CD4-positive, CD25-positive, alpha-beta regulatory T cell (primary cell): ENCODE data around the gene CLCNKB. TPM values are rescaled to one million over a fixed set of nuclear protein-coding genes. Genes with fewer than 3 reads are reported as not detected.
"Not testable (repeated sequence)": the region's sequence is repeated elsewhere in the genome, so short reads cannot be mapped to it uniquely, and the experiment has no call there.

ENCODE experiments used
- ATAC-seq, 2 donors: fragments of 150-1000 bp; cut with Tn5 transposase; one replicate each; pipeline ENCODE4 v1.10.0; 2021; ENCODE audit warnings: low read depth in 2 of 2, moderate number of reproducible peaks in 2 of 2, moderate library complexity in 1 of 2
- DNase-seq, 3 donors: peaks; one replicate each; pipeline versions ENCODE4 v3.0.0 to v3.0.0-alpha.2; 2012 to 2022; ENCODE audit warnings: mixed read lengths in 1 of 3
- H3K27ac ChIP-seq: one replicate; pipeline ENCODE4 v1.7.0; 2013; ENCODE audit warnings: mild to moderate bottlenecking, low read length; ENCODE audit not compliant: insufficient read depth, poor library complexity, severe bottlenecking
- H3K27me3 ChIP-seq: one replicate; pipeline ENCODE4 v1.7.0; 2013; ENCODE audit warnings: low read length; ENCODE audit not compliant: control insufficient read depth, insufficient read depth
- H3K36me3 ChIP-seq: one replicate; pipeline ENCODE4 v1.7.0; 2013; ENCODE audit warnings: mild to moderate bottlenecking, low read length, moderate library complexity; ENCODE audit not compliant: control insufficient read depth, insufficient read depth
- H3K4me1 ChIP-seq: 2 replicates; pipeline ENCODE4 v1.7.0; 2013; ENCODE audit warnings: mild to moderate bottlenecking, low read length; ENCODE audit not compliant: insufficient read depth, control insufficient read depth, poor library complexity, severe bottlenecking
- H3K4me3 ChIP-seq: one replicate; pipeline ENCODE4 v1.7.0; 2013; ENCODE audit warnings: low read depth, mild to moderate bottlenecking, low read length, moderate library complexity
- H3K9me3 ChIP-seq, 2 experiments: 1 replicate in 1 of 2; 2 replicates in 1 of 2; pipeline ENCODE4 v1.7.0; 2013; ENCODE audit warnings: low read length in 2 of 2, mild to moderate bottlenecking in 1 of 2, moderate library complexity in 1 of 2; ENCODE audit not compliant: control insufficient read depth in 2 of 2
- H3K27ac Mint-ChIP-seq, 3 donors: one replicate each; pipeline ENCODE4 v1.8.0; 2020 to 2022; ENCODE audit warnings: mild to moderate bottlenecking in 3 of 3, mixed read lengths in 3 of 3, moderate library complexity in 2 of 3
- H3K27me3 Mint-ChIP-seq: one replicate; pipeline ENCODE4 v1.8.0; 2022; ENCODE audit warnings: mild to moderate bottlenecking, mixed read lengths
- H3K36me3 Mint-ChIP-seq: one replicate; pipeline ENCODE4 v1.8.0; 2020; ENCODE audit warnings: mixed read lengths
- H3K4me1 Mint-ChIP-seq, 4 donors: one replicate each; pipeline ENCODE4 v1.8.0; 2020 to 2022; ENCODE audit warnings: mixed read lengths in 4 of 4, mild to moderate bottlenecking in 1 of 4
- H3K4me3 Mint-ChIP-seq, 4 donors: one replicate each; pipeline ENCODE4 v1.8.0; 2020 to 2022; ENCODE audit warnings: mild to moderate bottlenecking in 4 of 4, mixed read lengths in 4 of 4, moderate library complexity in 3 of 4
- H3K9me3 Mint-ChIP-seq, 7 donors: one replicate each; pipeline ENCODE4 v1.8.0; 2020 to 2022; ENCODE audit warnings: mixed read lengths in 7 of 7, mild to moderate bottlenecking in 3 of 7, moderate library complexity in 2 of 7
- polyA plus RNA-seq, 4 donors: library from polyadenylated mRNA; unstranded; fragments of 300-500 nt; fragmentation: Illumina TruSeq; gene quantifications; one replicate each; pipeline ENCODE4 v1.2.3, GENCODE V29; 2021
- total RNA-seq: library from RNA; stranded (reverse); gene quantifications from one replicate; pipeline ENCODE4 v1.2.3, GENCODE V29; 2022

The CLCNKB gene
- total and polyA plus RNA-seq, 5 donors from 2014 or later = not detected

- DNase-seq, H3K27ac Mint-ChIP-seq, H3K4me1 ChIP-seq, H3K36me3 Mint-ChIP-seq, H3K4me1 Mint-ChIP-seq, H3K4me3 ChIP-seq, H3K27ac ChIP-seq, H3K27me3 ChIP-seq, H3K4me3 Mint-ChIP-seq, ATAC-seq, H3K9me3 ChIP-seq, H3K36me3 ChIP-seq, H3K27me3 Mint-ChIP-seq, H3K9me3 Mint-ChIP-seq: not testable (repeated sequence)
Measured at GRCh38 chr1:16061989-16062686, 18.6 kb downstream of the CLCNKB start.

- not testable (repeated sequence) for H3K4me1 Mint-ChIP-seq, H3K36me3 Mint-ChIP-seq, H3K36me3 ChIP-seq, H3K27me3 ChIP-seq, H3K27ac Mint-ChIP-seq, H3K4me1 ChIP-seq, H3K9me3 Mint-ChIP-seq, H3K9me3 ChIP-seq, DNase-seq, H3K27ac ChIP-seq, H3K4me3 ChIP-seq, ATAC-seq
- Mint-ChIP-seq H3K4me3 (peak overlapping the region in 1 of 4 donors; percentile 65), H3K27me3 (peaks cover 12% of the 10 kb centered on the region)
Measured at GRCh38 chr1:16062687-16063075, 19.1 kb downstream of the CLCNKB start.

DNA sequence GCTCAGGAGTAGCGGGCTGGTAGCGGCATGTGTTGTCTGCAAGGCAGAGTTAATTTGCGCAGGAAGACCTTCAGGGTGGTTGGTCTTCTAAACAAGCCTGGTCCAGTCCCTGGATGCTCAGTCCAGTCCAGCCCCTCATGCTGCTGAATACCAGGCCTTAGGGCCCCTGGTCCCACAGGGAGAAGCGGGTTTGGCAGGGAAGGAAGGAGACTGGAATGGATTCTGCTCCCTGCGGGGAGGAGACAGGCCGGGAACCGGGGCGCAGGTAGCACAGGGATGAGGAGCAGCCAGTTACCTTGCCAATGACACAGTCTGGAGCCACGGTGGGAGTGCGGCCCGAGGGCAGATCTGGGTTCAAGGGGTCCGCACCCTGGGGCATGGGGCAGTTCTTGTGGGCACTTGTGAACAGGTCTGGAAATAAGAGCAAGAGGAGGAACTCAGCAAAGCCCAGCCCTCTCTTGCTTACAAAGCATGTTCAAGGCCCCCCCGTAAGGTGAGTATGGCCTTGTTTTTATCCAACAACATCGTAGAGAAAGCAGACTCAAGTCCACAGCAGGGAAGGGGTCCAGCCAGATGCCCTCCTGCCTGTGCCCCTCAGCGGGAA, 19.7 kb downstream of the CLCNKB start:
- Mint-ChIP-seq H3K9me3 (no peaks in the 10 kb centered on the region), H3K4me3 (no peak overlapping the region), H3K36me3 (no peaks in the 10 kb centered on the region), H3K27ac (no peak overlapping the region), H3K27me3 (peaks cover 14% of the 10 kb centered on the region), H3K4me1 (peaks cover 0 to 5% (median 1%) of the 10 kb centered on the region in 4 donors)
- no peaks in the 10 kb centered on the region for H3K36me3 ChIP-seq
- H3K4me3 ChIP-seq = no peak overlapping the region
- no peak overlapping the region for H3K27ac ChIP-seq
- DNase-seq (no peak), ATAC-seq (no peak)
- H3K9me3 ChIP-seq = no peaks in the 10 kb centered on the region
- no peaks in the 10 kb centered on the region for H3K4me1 ChIP-seq
- H3K27me3 ChIP-seq = no peaks in the 10 kb centered on the region

- no peaks in the 10 kb centered on the region for H3K4me1 ChIP-seq
Measured at GRCh38 chr1:16063921-16064320, 20.3 kb downstream of the CLCNKB start.

DNA sequence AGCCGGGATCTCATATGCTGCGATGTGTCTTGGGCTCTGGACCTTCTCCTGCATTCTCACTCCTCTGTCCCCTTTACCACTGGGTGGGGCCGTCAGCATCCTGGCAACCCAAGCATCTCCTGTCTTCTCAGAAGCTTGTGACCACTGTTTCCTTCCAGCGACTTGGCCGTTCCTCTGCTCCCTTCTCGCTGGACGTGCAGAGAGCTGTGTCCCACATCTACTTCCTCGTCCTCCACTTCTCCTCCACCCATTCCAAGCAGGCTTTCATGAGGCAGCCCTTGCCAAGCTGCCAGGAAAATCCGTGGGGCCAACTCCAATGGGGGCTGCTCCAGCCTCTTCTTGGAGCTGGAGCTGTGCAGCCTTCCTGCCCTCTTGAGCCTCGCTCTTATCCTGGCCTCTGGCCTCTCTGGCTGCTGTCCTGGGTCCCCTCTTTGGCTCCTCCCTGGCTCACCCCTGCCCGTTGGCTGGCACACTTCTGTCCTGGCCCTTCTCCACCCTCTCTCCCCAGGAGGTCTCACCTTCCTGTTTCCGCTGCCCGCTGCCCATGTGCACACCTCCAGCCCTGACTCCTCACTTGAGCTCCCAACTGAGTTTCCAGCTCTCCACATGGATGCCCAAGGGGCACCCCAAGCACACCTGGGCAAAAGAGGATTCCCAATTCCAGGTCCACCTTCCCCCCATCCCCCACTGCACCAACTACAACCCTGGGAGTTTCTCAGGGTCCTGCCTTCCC, 21.1 kb downstream of the CLCNKB start:
- Histone ChIP-seq H3K4me1 (no peaks in the 10 kb centered on the region), H3K4me3 (no peak overlapping the region), H3K36me3 (no peaks in the 10 kb centered on the region), H3K27me3 (no peaks in the 10 kb centered on the region), H3K27ac (no peak overlapping the region), H3K9me3 (no peaks in the 10 kb centered on the region)
- ATAC-seq (no peak), DNase-seq (no peak)
- no peaks in the 10 kb centered on the region for H3K9me3 Mint-ChIP-seq
- no peaks in the 10 kb centered on the region for H3K36me3 Mint-ChIP-seq
- peaks cover 18% of the 10 kb centered on the region for H3K27me3 Mint-ChIP-seq
- no peak overlapping the region for H3K4me3 Mint-ChIP-seq
- H3K27ac Mint-ChIP-seq = peak overlapping the region in 2 of 3 donors; percentile 63 to 76
- peaks cover 0 to 5% (median 1%) of the 10 kb centered on the region in 4 donors for H3K4me1 Mint-ChIP-seq

More at GRCh38 chr1:16063921-16064320, 20.3 kb downstream of the CLCNKB start:
- Mint-ChIP-seq H3K27ac (no peak overlapping the region), H3K4me3 (no peak overlapping the region), H3K4me1 (peaks cover 0 to 5% (median 1%) of the 10 kb centered on the region in 4 donors), H3K36me3 (no peaks in the 10 kb centered on the region), H3K27me3 (peaks cover 18% of the 10 kb centered on the region), H3K9me3 (no peaks in the 10 kb centered on the region)
- Histone ChIP-seq H3K4me3 (no peak overlapping the region), H3K27ac (no peak overlapping the region), H3K9me3 (no peaks in the 10 kb centered on the region), H3K36me3 (no peaks in the 10 kb centered on the region), H3K27me3 (no peaks in the 10 kb centered on the region)
- no peak for ATAC-seq
- no peak for DNase-seq

DNA sequence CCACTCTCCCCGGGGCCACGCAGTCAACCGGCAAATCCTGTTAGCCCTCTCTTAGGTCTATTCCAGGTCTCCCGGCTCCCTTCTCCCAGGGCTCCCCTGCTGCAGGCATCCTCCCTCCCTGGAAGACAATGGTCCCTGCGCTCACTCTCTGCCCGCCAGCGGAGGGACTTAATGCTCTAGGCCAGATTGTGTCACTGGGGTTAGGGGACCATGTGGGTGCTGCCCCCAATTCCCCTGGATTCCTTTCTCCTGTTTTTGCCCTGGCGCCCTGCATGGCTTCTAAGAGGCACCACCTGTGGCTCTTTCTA, 21.6 kb downstream of the CLCNKB start:
- H3K27ac Mint-ChIP-seq = peak overlapping the region in 2 of 3 donors; percentile 63 to 71
- Histone ChIP-seq H3K27me3 (no peaks in the 10 kb centered on the region), H3K4me3 (no peak overlapping the region), H3K4me1 (peaks cover 4% of the 10 kb centered on the region), H3K27ac (no peak overlapping the region), H3K36me3 (no peaks in the 10 kb centered on the region), H3K9me3 (no peaks in the 10 kb centered on the region)
- no peak overlapping the region for H3K4me3 Mint-ChIP-seq
- peaks cover 0 to 10% (median 5%) of the 10 kb centered on the region in 4 donors for H3K4me1 Mint-ChIP-seq
- peaks cover 21% of the 10 kb centered on the region for H3K27me3 Mint-ChIP-seq
- no peaks in the 10 kb centered on the region for H3K9me3 Mint-ChIP-seq
- ATAC-seq (no peak), DNase-seq (no peak)
- H3K36me3 Mint-ChIP-seq = no peaks in the 10 kb centered on the region

DNA sequence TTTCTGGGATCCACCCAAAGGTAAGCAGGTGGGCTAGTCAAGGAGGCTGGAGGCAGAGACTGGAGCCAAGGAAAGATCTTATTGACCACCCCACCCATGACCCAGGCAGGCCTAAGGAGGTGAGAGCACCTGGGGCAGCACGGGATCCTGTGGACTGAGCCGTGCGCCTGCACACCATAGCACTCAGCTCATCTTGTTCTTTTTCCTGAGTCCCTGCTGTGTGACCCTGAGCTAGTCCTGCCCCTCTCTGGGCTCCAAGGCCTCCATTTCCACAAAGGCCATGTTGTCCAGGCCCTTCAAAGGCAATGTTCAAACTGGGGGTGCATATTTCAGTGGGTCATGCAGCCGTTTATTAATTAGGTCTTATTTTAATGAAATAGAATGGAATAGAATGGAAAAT, 22.7 kb downstream of the CLCNKB start:
- Histone ChIP-seq H3K27me3 (no peaks in the 10 kb centered on the region), H3K4me3 (no peak overlapping the region), H3K9me3 (no peaks in the 10 kb centered on the region), H3K27ac (no peak overlapping the region), H3K36me3 (no peaks in the 10 kb centered on the region), H3K4me1 (peaks cover 9% of the 10 kb centered on the region)
- no peaks in the 10 kb centered on the region for H3K36me3 Mint-ChIP-seq
- H3K27ac Mint-ChIP-seq = no peak overlapping the region
- H3K9me3 Mint-ChIP-seq = no peaks in the 10 kb centered on the region
- peaks cover 0 to 20% (median 7%) of the 10 kb centered on the region in 4 donors for H3K4me1 Mint-ChIP-seq
- DNase-seq (no peak), ATAC-seq (no peak)
- peak overlapping the region in 1 of 4 donors; percentile 15 for H3K4me3 Mint-ChIP-seq
- peaks cover 26% of the 10 kb centered on the region for H3K27me3 Mint-ChIP-seq
